Measurements from ENCODE around the gene KIF18A. TPM values are rescaled to one million over a fixed set of nuclear protein-coding genes. Genes with fewer than 3 reads are reported as not detected.
A peak's percentile ranks its signal among the peaks of the same experiment; 100 is the strongest.

KIF18A gene
- polyA plus RNA-seq (2013, experiment 1 of 2): 18.2 TPM
- polyA plus RNA-seq (2013, experiment 2 of 2): 24.3 TPM

- peaks cover 12% of the 10 kb centered on the region for H3K4me1 ChIP-seq (ENCODE audit: control insufficient read depth, insufficient read depth, low read length, poor library complexity, severe bottlenecking)
- peak within 1 kb of the TSS; percentile 83 for H3K27ac ChIP-seq (ENCODE audit: low read depth, low read length, severe bottlenecking)
- WGBS, 2 experiments (ENCODE audit: insufficient coverage in 2 of 2): 0% methylated on average over 28 to 37 of the region's 38 CpGs
- H3K9me3 ChIP-seq (ENCODE audit: control insufficient read depth, low read length): no peaks in the 10 kb centered on the region
- no peaks in the 10 kb centered on the region for H3K36me3 ChIP-seq (ENCODE audit: control insufficient read depth, insufficient read depth, low read length)
- peak within 1 kb of the TSS; percentile 60 for H3K4me3 ChIP-seq (ENCODE audit: extremely low read depth, insufficient read depth, low read length, poor library complexity, severe bottlenecking)
Observed at GRCh38 chr11:28107750-28108618, at the start of gene KIF18A, which contains the start of gene METTL15. TSS of gene KIF18A (minus strand) at chr11:28108156. CDS start at chr11:28097947, 10,209 bp downstream. TSS of gene METTL15 (plus strand) at chr11:28108388. CDS start at chr11:28113335, 4,947 bp downstream.

GRCh38 chr11:28153586-28153985 is 45.6 kb upstream of the KIF18A start:
- H3K27ac ChIP-seq (ENCODE audit: low read depth, low read length, severe bottlenecking): no peak overlapping the region
- no peaks in the 10 kb centered on the region for H3K9me3 ChIP-seq (ENCODE audit: control insufficient read depth, low read length)
- WGBS, 2 experiments (ENCODE audit: insufficient coverage in 2 of 2): no CpG with 5 or more reads among the region's 2 CpGs
- H3K4me3 ChIP-seq (ENCODE audit: extremely low read depth, insufficient read depth, low read length, poor library complexity, severe bottlenecking): no peak overlapping the region
- peaks cover 16% of the 10 kb centered on the region for H3K36me3 ChIP-seq (ENCODE audit: control insufficient read depth, insufficient read depth, low read length)
- no peaks in the 10 kb centered on the region for H3K4me1 ChIP-seq (ENCODE audit: control insufficient read depth, insufficient read depth, low read length, poor library complexity, severe bottlenecking)

GRCh38 chr11:28152743-28153142 is 44.8 kb upstream of the KIF18A start:
- Histone ChIP-seq H3K27ac (ENCODE audit: low read depth, low read length, severe bottlenecking) (no peak overlapping the region), H3K36me3 (ENCODE audit: control insufficient read depth, insufficient read depth, low read length) (peaks cover 9% of the 10 kb centered on the region), H3K4me3 (ENCODE audit: extremely low read depth, insufficient read depth, low read length, poor library complexity, severe bottlenecking) (no peak overlapping the region), H3K4me1 (ENCODE audit: control insufficient read depth, insufficient read depth, low read length, poor library complexity, severe bottlenecking) (no peaks in the 10 kb centered on the region), H3K9me3 (ENCODE audit: control insufficient read depth, low read length) (no peaks in the 10 kb centered on the region)
- no CpG with 5 or more reads among the region's 2 CpGs for whole genome bisulfite sequencing, 2 experiments (ENCODE audit: insufficient coverage in 2 of 2)

- Histone ChIP-seq H3K36me3 (ENCODE audit: control insufficient read depth, insufficient read depth, low read length) (no peaks in the 10 kb centered on the region), H3K9me3 (ENCODE audit: control insufficient read depth, low read length) (no peaks in the 10 kb centered on the region), H3K27ac (ENCODE audit: low read depth, low read length, severe bottlenecking) (no peak overlapping the region), H3K4me3 (ENCODE audit: extremely low read depth, insufficient read depth, low read length, poor library complexity, severe bottlenecking) (no peak overlapping the region), H3K4me1 (ENCODE audit: control insufficient read depth, insufficient read depth, low read length, poor library complexity, severe bottlenecking) (no peaks in the 10 kb centered on the region)
- no CpG with 5 or more reads among the region's 2 CpGs for WGBS, 2 experiments (ENCODE audit: insufficient coverage in 2 of 2)
Observed at GRCh38 chr11:28146123-28146751, 38.3 kb upstream of the KIF18A start.

GRCh38 chr11:28144808-28145207 is 36.9 kb upstream of the KIF18A start:
- peaks cover 12% of the 10 kb centered on the region for H3K9me3 ChIP-seq (ENCODE audit: control insufficient read depth, low read length)
- H3K36me3 ChIP-seq (ENCODE audit: control insufficient read depth, insufficient read depth, low read length): peaks cover 9% of the 10 kb centered on the region
- H3K4me1 ChIP-seq (ENCODE audit: control insufficient read depth, insufficient read depth, low read length, poor library complexity, severe bottlenecking): no peaks in the 10 kb centered on the region
- peak overlapping the region; percentile 34 for H3K27ac ChIP-seq (ENCODE audit: low read depth, low read length, severe bottlenecking)
- H3K4me3 ChIP-seq (ENCODE audit: extremely low read depth, insufficient read depth, low read length, poor library complexity, severe bottlenecking): no peak overlapping the region
- 80% methylated on average over 1 to 2 of the region's 2 CpGs for WGBS, 2 experiments (ENCODE audit: insufficient coverage in 2 of 2)

GRCh38 chr11:28142724-28143123 is 34.8 kb upstream of the KIF18A start:
- Histone ChIP-seq H3K4me1 (ENCODE audit: control insufficient read depth, insufficient read depth, low read length, poor library complexity, severe bottlenecking) (no peaks in the 10 kb centered on the region), H3K27ac (ENCODE audit: low read depth, low read length, severe bottlenecking) (no peak overlapping the region), H3K9me3 (ENCODE audit: control insufficient read depth, low read length) (peaks cover 33% of the 10 kb centered on the region), H3K36me3 (ENCODE audit: control insufficient read depth, insufficient read depth, low read length) (peaks cover 28% of the 10 kb centered on the region), H3K4me3 (ENCODE audit: extremely low read depth, insufficient read depth, low read length, poor library complexity, severe bottlenecking) (no peak overlapping the region)
- no CpG with 5 or more reads among the region's 1 CpG for WGBS, 2 experiments (ENCODE audit: insufficient coverage in 2 of 2)

GRCh38 chr11:28140689-28141455 is 32.9 kb upstream of the KIF18A start:
- peaks cover 43% of the 10 kb centered on the region for H3K9me3 ChIP-seq (ENCODE audit: control insufficient read depth, low read length)
- H3K4me1 ChIP-seq (ENCODE audit: control insufficient read depth, insufficient read depth, low read length, poor library complexity, severe bottlenecking): no peaks in the 10 kb centered on the region
- 96% methylated on average over 4 to 7 of the region's 9 CpGs for WGBS, 2 experiments (ENCODE audit: insufficient coverage in 2 of 2)

GRCh38 chr11:28139841-28140415 is 32.0 kb upstream of the KIF18A start:
- Histone ChIP-seq H3K4me3 (ENCODE audit: extremely low read depth, insufficient read depth, low read length, poor library complexity, severe bottlenecking) (no peak overlapping the region), H3K9me3 (ENCODE audit: control insufficient read depth, low read length) (peaks cover 50% of the 10 kb centered on the region)
- WGBS, 2 experiments (ENCODE audit: insufficient coverage in 2 of 2): 100% methylated on average over 3 of the region's 5 CpGs; no CpG with 5 or more reads in 1 of the 2 experiments

More at GRCh38 chr11:28140689-28141455, 32.9 kb upstream of the KIF18A start:
- peaks cover 37% of the 10 kb centered on the region for H3K36me3 ChIP-seq (ENCODE audit: control insufficient read depth, insufficient read depth, low read length)
- H3K4me3 ChIP-seq (ENCODE audit: extremely low read depth, insufficient read depth, low read length, poor library complexity, severe bottlenecking): no peak overlapping the region
- H3K27ac ChIP-seq (ENCODE audit: low read depth, low read length, severe bottlenecking): no peak overlapping the region

GRCh38 chr11:28137832-28138231 is 29.9 kb upstream of the KIF18A start:
- Histone ChIP-seq H3K9me3 (ENCODE audit: control insufficient read depth, low read length) (peaks cover 65% of the 10 kb centered on the region), H3K36me3 (ENCODE audit: control insufficient read depth, insufficient read depth, low read length) (peaks cover 55% of the 10 kb centered on the region)
- 100% methylated on average over 1 of the region's 1 CpG; no CpG with 5 or more reads in 1 of the 2 experiments for WGBS, 2 experiments (ENCODE audit: insufficient coverage in 2 of 2)

More at GRCh38 chr11:28139841-28140415, 32.0 kb upstream of the KIF18A start:
- H3K27ac ChIP-seq (ENCODE audit: low read depth, low read length, severe bottlenecking): no peak overlapping the region
- H3K4me1 ChIP-seq (ENCODE audit: control insufficient read depth, insufficient read depth, low read length, poor library complexity, severe bottlenecking): no peaks in the 10 kb centered on the region
- H3K36me3 ChIP-seq (ENCODE audit: control insufficient read depth, insufficient read depth, low read length): peaks cover 38% of the 10 kb centered on the region

GRCh38 chr11:28137366-28137765 is 29.4 kb upstream of the KIF18A start:
- Histone ChIP-seq H3K36me3 (ENCODE audit: control insufficient read depth, insufficient read depth, low read length) (peaks cover 55% of the 10 kb centered on the region), H3K4me3 (ENCODE audit: extremely low read depth, insufficient read depth, low read length, poor library complexity, severe bottlenecking) (no peak overlapping the region), H3K4me1 (ENCODE audit: control insufficient read depth, insufficient read depth, low read length, poor library complexity, severe bottlenecking) (no peaks in the 10 kb centered on the region), H3K9me3 (ENCODE audit: control insufficient read depth, low read length) (peaks cover 65% of the 10 kb centered on the region), H3K27ac (ENCODE audit: low read depth, low read length, severe bottlenecking) (no peak overlapping the region)
- 92 to 95% methylated on average over 2 of the region's 3 CpGs for WGBS, 2 experiments (ENCODE audit: insufficient coverage in 2 of 2)

More at GRCh38 chr11:28137832-28138231, 29.9 kb upstream of the KIF18A start:
- no peak overlapping the region for H3K27ac ChIP-seq (ENCODE audit: low read depth, low read length, severe bottlenecking)
- no peak overlapping the region for H3K4me3 ChIP-seq (ENCODE audit: extremely low read depth, insufficient read depth, low read length, poor library complexity, severe bottlenecking)
- no peaks in the 10 kb centered on the region for H3K4me1 ChIP-seq (ENCODE audit: control insufficient read depth, insufficient read depth, low read length, poor library complexity, severe bottlenecking)
